GM21619 (cell line): ENCODE measurements around the gene CDADC1.

Experiments
- ATAC-seq: cut with Tn5 transposase; IDR thresholded peaks from one replicate; pipeline ENCODE4 v1.9.1; 2021; ENCODE audit not compliant: unreplicated experiment

CDADC1 gene

GRCh38 chr13:49235856-49236431, 11.8 kb upstream of the CDADC1 start:
- no peak for ATAC-seq

DNA sequence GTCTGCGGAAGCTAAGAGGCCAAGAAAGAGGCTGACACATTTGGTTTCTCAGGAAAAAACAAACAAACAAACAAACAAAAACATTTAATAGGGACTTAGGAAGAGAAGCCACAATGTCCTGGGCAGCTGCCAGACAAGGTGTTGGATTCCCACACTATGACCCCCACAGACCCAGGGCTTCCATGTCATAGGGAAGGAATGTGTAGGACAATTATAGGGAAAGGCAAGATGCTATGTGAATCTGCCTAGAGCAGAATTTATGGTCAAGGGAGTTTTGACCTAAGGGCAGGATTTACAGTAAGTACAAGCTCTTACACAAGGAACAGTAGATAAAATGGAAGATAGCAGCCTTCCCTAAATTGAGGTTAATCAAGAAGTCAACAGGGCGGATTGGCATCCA, 9.1 kb upstream of the CDADC1 start:
- ATAC-seq = no peak

- no peak for ATAC-seq
These were observed 7.7 kb upstream of the CDADC1 start for GRCh38 chr13:49240017-49240416.

DNA sequence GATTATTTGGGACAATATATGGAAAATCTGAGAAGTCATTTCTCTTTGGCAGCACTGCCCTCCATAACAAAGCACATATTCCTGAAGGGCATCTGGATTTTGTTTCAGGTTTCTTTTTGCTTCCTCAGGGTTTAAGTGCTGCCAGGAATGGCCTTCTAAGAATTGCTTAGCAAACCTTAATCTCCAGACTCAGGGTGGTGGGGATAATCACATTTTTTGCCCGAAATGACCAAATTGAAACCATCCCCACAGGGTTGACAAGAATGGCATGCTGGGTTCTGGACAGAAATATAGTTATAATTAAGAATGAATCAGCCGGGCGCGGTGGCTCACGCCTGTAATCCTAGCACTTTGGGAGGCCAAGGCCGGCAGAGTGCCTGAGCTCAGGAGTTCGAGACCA, 6.4 kb upstream of the CDADC1 start:
- no peak for ATAC-seq

- no peak for ATAC-seq
These were observed 2.6 kb upstream of the CDADC1 start for GRCh38 chr13:49245101-49245500.

GRCh38 chr13:49246850-49247642, 679 bp upstream of the CDADC1 start:
- ATAC-seq = peak; percentile 35

GRCh38 chr13:49248622-49249002, 887 bp downstream of the CDADC1 start:
- no peak for ATAC-seq

DNA sequence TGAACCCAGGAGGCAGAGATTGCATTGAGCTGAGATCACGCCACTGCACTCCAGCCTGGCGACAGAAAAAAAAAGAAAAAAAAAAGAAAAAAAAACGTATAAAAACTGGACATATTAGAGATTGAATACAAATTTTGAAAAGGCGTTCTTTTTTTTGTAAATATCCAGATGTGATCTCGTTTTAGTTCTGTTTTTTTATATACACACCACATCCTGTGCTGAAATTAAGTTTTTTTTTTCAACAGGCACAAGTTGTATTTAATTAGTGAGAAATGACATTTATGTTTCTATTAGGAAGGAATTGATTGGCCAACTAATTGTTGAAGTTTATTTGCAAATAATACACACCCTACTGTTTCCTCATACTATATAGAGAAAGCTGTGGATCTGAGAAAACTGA, 3.6 kb downstream of the CDADC1 start:
- no peak for ATAC-seq

GRCh38 chr13:49253310-49253709, 5.6 kb downstream of the CDADC1 start:
- no peak for ATAC-seq

DNA sequence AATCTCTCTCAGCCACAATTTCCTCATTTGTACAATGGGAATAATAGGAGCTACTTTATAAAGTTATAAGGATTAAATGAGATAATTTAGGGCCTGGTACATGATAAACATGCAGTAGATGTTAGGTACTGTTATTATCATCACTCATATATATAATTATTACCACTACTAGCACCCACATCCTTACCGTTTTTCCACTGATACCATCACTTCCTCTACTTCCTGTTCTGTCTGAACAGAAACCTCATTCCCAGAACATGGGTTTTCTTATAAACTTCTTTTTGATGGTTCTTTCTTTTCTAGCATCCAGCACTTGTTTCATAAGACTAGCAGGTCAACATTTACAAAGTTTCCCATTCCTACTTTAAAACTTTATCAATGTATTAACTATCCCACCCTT, 6.3 kb downstream of the CDADC1 start:
- ATAC-seq = no peak

- no peak for ATAC-seq
These were observed 9.1 kb downstream of the CDADC1 start for GRCh38 chr13:49256841-49257240.

DNA sequence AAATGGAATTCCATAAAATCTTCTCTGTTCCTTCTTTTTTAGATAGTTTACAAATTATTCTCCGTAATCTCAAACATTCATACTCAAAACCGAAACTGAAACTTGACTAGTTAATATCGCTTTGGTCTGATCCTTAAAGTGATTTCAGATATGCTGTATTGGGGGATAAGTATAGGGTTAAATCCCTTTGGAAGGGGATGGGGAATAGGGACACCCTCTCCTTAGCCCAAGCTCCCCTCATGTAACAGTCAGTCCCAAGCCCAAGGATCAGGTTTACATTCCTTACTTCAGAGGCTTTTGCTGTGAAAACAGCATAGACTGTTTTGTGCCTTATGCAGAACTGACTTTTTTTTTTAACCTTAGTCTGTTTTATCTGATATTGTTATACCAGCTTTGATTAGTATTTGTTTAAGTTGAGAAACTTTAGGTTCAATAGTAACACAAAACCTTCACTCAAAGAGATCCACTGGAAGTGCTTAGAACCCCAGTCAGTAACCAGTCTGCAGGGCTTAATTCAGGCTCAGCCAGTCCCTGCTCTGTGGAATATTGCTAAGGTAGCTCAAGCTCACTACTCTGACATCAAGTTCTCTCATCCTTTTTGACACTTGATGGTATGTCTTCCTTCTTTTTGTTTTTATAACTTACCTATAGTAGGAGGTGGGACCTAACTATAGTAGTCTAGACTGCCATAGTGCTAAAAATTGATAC, 10.5 kb downstream of the CDADC1 start:
- no peak for ATAC-seq

DNA sequence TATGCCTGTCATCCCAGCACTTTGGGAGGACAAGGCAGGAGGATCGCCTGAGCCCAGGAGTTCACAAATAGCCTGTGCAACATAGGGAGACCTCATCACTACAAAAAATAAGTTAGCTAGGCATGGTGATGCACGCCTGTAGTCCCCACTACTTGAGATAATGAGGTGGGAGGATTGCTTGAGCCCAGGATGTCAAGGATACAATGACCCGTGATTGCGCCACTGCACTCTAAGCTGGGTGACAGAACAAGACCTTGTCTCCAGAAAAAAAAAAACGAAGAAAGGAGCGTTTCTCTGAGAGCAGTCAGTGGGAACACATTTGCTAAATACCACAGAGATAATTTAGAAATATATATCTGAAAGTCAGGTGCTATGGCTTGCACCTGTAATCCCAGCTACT, 11.9 kb downstream of the CDADC1 start:
- no peak for ATAC-seq

DNA sequence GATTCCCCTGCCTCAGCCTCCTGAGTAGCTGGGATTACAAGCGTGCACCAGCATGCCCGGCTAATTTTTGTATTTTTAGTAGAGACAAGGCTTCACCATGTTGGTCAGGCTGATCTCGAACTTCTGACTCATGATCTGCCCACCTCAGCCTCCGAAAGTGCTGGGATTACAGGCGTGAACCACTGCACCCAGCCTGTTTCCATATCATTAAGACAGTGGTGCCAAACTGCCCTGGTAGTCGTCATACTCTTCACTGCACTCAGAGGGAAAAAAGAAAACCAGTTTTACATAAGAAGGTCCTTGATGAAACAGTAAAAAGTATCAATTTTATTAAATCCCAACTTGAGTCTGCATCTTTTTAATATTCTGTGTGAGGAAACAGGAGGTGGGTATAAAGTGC, 14.9 kb downstream of the CDADC1 start:
- ATAC-seq = no peak

DNA sequence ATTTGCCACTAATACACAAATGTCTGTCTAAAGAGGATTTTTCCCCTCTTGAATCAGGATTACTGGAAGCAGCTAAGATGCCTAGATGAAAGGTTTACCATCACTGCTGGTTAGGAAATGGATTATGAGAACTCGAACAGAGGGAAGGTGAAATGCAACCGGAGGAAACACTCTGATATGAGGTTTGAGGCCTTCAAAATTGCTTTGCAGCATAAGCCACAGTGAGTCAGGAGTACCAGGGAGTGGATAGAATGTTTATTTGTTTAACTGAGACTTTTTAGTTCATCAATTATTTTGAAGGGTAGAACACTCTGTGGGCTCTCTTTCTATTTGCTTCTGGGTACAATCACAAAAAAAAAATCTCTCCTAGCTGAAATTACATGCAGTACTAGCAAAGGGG, 18.1 kb downstream of the CDADC1 start:
- no peak for ATAC-seq

DNA sequence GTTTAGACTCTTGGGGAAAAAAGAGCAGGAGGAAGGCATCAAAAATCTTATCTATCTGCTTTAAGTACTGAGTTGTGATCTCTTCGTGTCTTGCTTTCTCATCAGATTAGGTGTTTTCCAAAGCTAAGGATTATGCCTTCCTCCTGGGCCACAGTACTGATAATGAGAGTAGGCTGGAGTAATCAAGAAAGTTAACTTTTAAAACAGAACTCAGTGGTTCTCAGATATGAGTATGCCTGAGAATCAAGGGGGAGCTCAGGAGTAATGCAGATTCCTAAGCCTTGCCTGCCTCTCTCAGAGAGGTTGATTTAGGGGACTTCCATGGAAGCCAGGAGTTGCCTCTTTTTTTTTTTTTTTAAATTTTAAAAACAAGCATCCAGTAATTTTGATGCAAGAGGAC, 23.5 kb downstream of the CDADC1 start:
- no peak for ATAC-seq

DNA sequence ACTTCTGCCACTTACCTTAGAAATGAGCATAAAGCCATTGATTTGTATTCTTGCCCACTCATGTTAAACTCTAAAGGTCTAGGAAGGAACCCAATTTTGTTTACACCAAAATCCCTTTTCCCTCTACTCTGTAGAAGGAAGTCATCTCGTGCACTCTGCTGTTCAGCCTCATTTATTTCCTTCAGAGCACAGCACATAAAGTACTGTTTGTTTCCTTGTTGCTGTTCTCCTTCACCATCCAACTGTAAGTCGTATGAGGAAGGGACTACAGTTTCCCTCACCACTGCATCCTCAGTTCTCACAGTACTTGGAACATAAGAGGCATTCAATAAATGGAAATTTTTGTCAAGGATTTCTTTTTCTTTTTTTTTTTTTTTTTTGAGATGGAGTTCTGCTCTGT, 24.6 kb downstream of the CDADC1 start:
- ATAC-seq = no peak

DNA sequence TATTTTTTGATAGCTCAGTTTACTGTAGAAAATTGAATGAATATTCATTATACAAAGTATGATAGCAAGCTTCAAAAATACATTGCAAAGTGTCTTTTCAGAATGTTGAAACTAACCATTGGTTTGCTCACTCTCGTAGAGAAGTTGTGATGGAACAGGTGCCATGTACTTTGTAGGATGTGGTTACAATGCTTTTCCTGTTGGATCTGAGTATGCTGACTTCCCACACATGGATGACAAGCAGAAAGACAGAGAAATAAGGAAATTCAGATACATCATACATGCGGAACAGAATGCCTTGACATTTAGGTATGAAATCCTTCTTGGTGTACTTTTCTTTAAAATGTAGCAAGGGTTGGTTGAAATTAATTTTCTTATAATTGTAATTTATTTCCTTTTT, 30.5 kb downstream of the CDADC1 start:
- ATAC-seq = no peak

DNA sequence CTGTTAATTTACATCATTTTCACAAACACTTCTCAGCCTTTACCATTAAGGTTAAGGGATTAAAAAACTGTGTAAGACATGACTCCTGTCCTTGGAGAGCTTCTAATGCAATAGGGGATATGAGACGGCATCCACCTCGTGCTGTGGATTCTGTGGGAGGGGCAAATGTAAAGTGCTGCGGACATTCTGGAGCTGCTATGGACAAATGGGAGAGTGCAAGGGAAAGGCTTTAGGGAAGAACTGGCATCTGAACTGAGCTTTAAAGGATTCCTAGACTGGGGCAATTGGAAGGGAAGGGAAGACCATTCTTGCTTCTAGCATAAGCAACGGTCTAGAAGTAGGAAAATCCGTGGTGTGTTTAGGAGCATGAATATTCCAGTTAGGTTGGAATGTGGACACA, 31.4 kb downstream of the CDADC1 start:
- ATAC-seq = no peak

- no peak for ATAC-seq
These were observed 32.2 kb downstream of the CDADC1 start for GRCh38 chr13:49279885-49280284.

DNA sequence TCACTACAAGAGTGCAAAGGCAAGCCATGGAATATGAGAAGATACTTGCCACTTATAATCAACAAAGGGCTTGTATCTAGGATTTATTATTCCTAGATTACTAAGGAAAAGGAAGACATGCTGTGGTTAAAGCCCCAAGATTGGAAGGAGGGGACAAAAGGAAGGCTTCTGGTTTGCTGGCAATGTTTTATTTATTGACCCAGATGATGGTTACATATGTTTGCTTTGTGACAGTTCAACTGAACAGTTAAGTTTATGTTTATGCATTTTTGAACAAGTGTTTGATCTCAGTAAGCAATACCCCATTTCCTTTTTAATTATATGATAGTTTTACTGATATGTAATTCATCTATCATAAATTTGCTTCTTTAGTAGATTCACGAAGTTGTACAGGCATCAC, 40.3 kb downstream of the CDADC1 start:
- no peak for ATAC-seq

DNA sequence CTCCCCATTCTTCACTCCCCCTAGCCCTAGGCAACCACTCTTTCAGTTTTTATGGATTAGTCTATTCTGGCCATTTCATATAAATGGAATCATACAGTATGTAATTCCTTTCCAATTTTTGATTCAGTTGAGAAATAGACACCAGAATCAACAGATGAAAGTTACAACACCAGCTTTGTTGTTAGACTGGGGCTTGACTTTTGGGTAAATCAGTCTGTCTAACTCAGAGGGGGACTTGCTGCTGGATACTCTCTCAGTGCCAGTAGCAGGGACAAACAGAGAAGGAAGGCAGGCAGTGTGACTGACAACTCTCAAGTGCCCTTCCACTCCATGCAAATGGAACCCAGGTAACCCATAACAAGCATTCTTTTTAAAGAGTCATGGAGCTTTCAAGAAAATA, 40.7 kb downstream of the CDADC1 start:
- ATAC-seq = no peak
